Posterior vena cava (tissue), 2 donors: ENCODE results near the gene KRTAP20-4. TPM values are rescaled to one million over a fixed set of nuclear protein-coding genes. Genes with fewer than 3 reads are reported as not detected.

ENCODE experiments used
- DNase-seq: peaks from one replicate; pipeline ENCODE4 v3.0.0-alpha.2; 2020; ENCODE audit warnings: low spot score
- intact Hi-C, 2 donors: fragments of 100-400 bp; cut with DNase I; formaldehyde crosslinking; loops; one replicate each; pipeline versions ENCODE4 v1.14.1 to v1.14.2; 2022 to 2023
- total RNA-seq, 2 donors: library from RNA; stranded (reverse); fragmentation: NEBNext Ultra II Directional; extraction: Animal tissue kit (Norgen Biotek cat#: 25700); gene quantifications; one replicate each; pipeline ENCODE4 v1.2.1, GENCODE V29; 2021
- donor health status: DM: yes; HTN: yes; CAD: no.
- donor health status: DM: yes; HTN: yes; CAD: no.

KRTAP20-4 gene
- total RNA-seq, 2 donors from 2014 or later, result not detected

DNA sequence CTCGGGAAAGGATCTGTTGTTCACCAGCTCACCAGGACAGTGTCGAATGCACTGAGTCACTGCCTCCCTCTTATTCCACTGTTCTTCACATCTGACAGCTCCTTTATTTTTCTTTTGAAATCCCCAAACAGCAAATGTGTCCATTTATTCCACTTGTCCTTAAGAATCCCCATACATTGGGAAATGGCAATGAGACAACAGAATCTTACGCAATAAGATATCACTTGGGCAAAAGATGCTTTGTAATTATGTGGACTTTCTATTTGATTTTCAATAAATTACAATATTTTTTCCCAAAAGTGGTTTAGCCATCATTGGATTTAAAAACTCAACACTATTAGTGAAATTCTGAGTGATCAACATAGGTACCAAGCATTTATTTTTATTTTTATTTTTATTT is 18.3 kb downstream of the KRTAP20-4 start:
- no peak for DNase-seq
- intact Hi-C loops, result no loop called here

DNA sequence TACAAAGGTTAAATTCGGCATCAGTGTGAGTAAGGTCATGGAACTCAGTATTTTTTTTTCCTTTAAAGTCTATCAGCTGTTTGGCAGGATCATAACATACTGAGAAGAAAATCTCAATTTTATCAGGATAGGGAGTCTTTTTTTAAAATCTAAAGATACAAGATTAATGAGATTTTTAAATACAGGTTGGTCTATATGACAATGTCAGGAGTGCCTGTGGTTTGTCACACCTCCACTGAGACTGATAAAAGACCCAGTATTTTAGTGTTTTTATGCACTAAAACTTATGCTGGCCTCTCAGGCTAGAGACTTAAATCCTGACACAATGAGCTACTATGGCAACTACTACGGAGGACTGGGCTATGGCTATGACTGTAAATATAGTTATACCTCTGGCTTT is 22.1 kb downstream of the KRTAP20-4 start, which contains the start of gene KRTAP20-3:
TSS of gene KRTAP20-3 (plus strand) at position 301 of the 400 bp plus-strand sequence.
- DNase-seq, result no peak
- intact Hi-C loops, result no loop called here

DNA sequence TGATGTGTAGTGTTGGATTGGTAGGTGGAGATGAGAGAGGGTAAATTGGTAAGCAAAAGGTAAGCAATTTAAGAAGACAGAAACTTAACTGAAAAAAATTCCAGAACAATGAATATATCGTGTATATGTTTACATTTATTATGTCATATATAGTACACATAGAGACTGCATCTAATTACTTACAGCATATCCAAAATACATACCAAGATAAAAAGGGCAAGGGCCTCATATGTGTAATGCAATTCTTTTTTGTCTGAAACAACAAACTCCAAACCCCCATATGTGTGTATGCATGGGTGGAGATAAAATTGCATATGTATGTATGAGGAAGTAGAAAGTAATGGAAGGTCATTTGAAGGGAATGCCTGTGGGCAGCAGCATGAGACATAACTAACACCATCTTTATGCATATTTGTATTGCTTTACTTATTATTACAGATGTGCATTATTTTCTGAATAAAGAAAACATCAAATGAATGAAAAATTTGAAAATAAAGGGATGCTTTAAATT is 26.5 kb downstream of the KRTAP20-4 start:
- intact Hi-C loops, result no loop called here
- no peak for DNase-seq

DNA sequence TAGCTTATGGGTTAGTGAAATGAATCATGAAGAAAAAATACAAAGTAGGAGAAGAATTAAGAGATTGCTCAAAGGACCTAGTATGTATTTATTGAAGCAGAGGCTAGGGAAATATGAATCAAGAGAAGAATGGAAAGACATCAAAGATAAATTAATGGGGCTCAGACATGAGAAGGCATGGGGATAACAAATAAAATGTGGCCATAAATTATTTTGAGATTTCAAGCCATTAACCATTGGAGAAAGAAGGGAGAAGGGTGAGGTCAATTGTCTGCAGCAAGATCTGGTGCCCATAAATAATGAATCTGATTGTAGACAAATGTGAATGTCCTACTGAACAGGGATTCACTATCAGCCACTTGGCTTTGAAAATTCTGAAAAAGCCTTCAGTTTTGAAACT is 32.5 kb downstream of the KRTAP20-4 start:
- intact Hi-C loops, result no loop called here
- DNase-seq, result no peak

DNA sequence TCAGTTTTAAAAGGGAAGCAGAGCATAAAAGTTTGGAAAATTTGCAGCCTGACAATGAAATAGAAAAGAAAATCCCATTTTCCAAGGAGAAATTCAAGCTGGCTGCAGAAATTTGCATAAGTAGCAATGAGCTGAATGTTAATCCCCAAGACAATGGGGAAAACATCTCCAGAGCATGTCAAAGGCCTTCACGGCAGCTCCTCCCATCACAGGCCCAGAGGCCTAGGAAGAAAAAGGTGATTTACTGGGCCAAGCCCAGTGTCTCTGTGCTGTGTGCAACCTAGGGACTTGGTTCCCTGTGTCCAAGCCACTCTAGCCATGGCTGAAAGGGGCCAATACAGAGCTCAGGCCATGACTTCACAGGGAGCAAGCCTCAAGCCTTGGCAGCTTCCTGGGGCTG is 48.3 kb downstream of the KRTAP20-4 start:
- intact Hi-C loops, result no loop called here
- DNase-seq, result no peak

Other genes with a start within 250 kb of the KRTAP20-4 start
- gene KRTAP13-2, start 248.4 kb upstream of the KRTAP20-4 start, total RNA-seq, result not detected
- not detected for gene KRTAP13-1, start 224.6 kb upstream of the KRTAP20-4 start, total RNA-seq
- gene KRTAP13-3, start 194.7 kb upstream of the KRTAP20-4 start, total RNA-seq, result not detected
- gene KRTAP13-4, start 190.4 kb upstream of the KRTAP20-4 start, total RNA-seq, result not detected
- gene KRTAP15-1, start 180.4 kb upstream of the KRTAP20-4 start, total RNA-seq, result not detected
- not detected for gene KRTAP19-1, start 140.3 kb upstream of the KRTAP20-4 start, total RNA-seq
- not detected for gene KRTAP19-2, start 133.2 kb upstream of the KRTAP20-4 start, total RNA-seq
- not detected for gene KRTAP19-3, start 128.6 kb upstream of the KRTAP20-4 start, total RNA-seq
- not detected for gene KRTAP19-4, start 123.5 kb upstream of the KRTAP20-4 start, total RNA-seq
- gene KRTAP19-5, start 118.5 kb upstream of the KRTAP20-4 start, total RNA-seq, result not detected
- not detected for gene KRTAP19-6, start 78.8 kb upstream of the KRTAP20-4 start, total RNA-seq
- not detected for gene KRTAP19-7, start 59.3 kb upstream of the KRTAP20-4 start, total RNA-seq
- gene KRTAP22-2, start 30.2 kb upstream of the KRTAP20-4 start, total RNA-seq, result not detected
- not detected for gene KRTAP6-3, start 28.2 kb upstream of the KRTAP20-4 start, total RNA-seq
- not detected for gene KRTAP6-2, start 21.7 kb upstream of the KRTAP20-4 start, total RNA-seq
- not detected for gene KRTAP22-1, start 19.5 kb upstream of the KRTAP20-4 start, total RNA-seq
- gene KRTAP6-1, start 6.7 kb upstream of the KRTAP20-4 start, total RNA-seq, result not detected
- gene KRTAP20-1, start 4.2 kb upstream of the KRTAP20-4 start, total RNA-seq, result not detected
- not detected for gene KRTAP20-2, start 14.6 kb downstream of the KRTAP20-4 start, total RNA-seq
- gene KRTAP20-3, start 22.2 kb downstream of the KRTAP20-4 start, total RNA-seq, result not detected
- gene KRTAP21-3, start 98.2 kb downstream of the KRTAP20-4 start, total RNA-seq, result not detected
- not detected for gene KRTAP21-2, start 126.6 kb downstream of the KRTAP20-4 start, total RNA-seq
- gene KRTAP21-1, start 134.8 kb downstream of the KRTAP20-4 start, total RNA-seq, result not detected
- gene KRTAP8-1, start 192.6 kb downstream of the KRTAP20-4 start, total RNA-seq, result not detected
- gene KRTAP7-1, start 209.1 kb downstream of the KRTAP20-4 start, total RNA-seq, result not detected